ENCODE measurements around the gene COPS7A.

COPS7A gene

DNA sequence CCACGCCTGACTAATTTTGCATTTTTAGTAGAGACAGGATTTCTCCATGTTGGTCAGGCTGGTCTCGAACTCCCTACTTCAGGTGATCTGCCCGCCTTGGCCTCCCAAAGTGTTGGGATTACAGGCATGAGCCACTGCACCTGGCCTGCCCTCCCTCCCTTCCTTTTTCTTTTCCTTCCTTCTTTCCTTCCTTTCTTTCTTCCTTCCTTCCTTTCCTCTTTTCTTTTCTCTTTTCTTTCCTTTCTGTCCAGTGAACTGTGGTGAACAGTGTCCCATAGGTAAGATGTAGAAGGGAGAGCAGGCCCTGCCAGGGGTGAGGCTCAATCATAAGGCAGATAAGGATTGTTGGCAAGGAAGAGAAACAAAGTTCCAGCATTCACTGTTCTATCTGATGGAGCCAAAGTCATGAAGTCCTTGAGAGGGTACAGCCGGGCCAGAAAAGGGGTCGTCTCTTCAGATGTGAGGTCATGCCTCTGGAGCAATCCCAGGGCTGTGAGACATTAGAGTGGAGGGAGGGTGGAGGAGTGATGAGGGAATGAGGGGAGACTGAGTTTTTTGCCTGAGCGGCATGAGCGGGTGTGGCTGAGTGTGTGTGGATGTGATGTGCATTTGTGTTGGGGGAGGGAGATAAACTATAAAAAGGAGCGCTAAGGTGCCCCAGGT is 33.3 kb downstream of the COPS7A start:
- TF ChIP-seq, protein P1, sequence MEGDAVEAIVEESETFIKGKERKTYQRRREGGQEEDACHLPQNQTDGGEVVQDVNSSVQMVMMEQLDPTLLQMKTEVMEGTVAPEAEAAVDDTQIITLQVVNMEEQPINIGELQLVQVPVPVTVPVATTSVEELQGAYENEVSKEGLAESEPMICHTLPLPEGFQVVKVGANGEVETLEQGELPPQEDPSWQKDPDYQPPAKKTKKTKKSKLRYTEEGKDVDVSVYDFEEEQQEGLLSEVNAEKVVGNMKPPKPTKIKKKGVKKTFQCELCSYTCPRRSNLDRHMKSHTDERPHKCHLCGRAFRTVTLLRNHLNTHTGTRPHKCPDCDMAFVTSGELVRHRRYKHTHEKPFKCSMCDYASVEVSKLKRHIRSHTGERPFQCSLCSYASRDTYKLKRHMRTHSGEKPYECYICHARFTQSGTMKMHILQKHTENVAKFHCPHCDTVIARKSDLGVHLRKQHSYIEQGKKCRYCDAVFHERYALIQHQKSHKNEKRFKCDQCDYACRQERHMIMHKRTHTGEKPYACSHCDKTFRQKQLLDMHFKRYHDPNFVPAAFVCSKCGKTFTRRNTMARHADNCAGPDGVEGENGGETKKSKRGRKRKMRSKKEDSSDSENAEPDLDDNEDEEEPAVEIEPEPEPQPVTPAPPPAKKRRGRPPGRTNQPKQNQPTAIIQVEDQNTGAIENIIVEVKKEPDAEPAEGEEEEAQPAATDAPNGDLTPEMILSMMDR (IDR thresholded peaks at IDR 0.05; ENCODE audit: insufficient read depth, low read length, poor library complexity, severe bottlenecking), result no peak
- no peak for DNase-seq (ENCODE audit: extremely low read depth, insufficient read length)
- Histone ChIP-seq H3K4me3 (replicated peaks; ENCODE audit: low read depth, low read length) (no peak overlapping the region), H3K27me3 (replicated peaks; ENCODE audit: control insufficient read depth, insufficient read depth, low read length) (no peaks in the 10 kb centered on the region), H3K36me3 (ENCODE audit: control insufficient read depth, insufficient read depth, low read length) (no peaks in the 10 kb centered on the region)

DNA sequence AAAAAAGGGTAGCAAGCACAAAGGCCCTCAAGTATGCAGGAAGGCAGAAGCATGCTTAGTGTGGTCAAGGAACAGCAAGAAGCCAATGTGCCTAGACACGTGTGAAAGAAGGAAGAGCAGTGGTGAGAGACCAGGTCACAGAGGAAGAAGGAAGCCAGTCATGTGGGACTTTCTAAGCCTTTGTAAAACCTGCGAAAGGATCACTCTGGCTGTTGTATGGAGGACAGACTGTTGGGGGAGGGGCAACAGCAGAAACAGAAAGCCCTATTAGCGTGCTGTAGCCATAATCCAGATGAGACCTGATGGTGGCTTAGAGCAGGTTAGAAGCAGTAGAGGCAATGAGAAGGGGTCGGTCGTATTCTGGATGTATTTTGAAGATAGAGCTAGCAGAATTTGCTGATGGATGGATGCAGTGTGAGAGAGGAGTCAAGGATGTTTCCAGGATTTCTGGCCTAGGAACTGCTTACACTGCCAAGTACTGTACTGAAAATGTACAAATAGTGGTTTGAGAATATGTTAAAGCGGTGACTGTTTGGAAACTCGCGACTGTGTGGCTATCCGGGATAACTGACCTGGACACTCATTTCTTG is 34.8 kb downstream of the COPS7A start:
- TF ChIP-seq, protein P1 (IDR thresholded peaks at IDR 0.05; ENCODE audit: insufficient read depth, low read length, poor library complexity, severe bottlenecking), result no peak
- no peak overlapping the region for H3K4me3 ChIP-seq (replicated peaks; ENCODE audit: low read depth, low read length)

DNA sequence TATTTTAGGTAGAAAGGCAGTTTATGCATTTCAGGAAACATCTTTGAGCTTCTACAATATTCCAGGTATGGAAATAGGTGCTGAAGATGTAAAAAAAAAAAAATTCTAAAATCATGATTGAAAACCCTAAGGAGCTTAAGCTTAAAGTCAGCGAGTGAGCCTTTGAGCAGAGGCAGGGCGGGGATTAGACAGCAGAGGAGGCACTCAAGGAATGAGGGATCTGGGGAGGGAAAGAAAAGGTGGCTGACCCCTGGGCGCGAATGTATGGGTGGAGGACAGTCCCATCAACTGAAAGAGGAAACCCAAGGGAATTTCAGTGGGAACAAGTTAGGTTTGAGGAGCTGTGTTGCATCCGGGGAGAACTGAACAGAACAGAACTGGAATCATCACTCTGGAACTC is 35.9 kb downstream of the COPS7A start:
- no peaks in the 10 kb centered on the region for H3K36me3 ChIP-seq (ENCODE audit: control insufficient read depth, insufficient read depth, low read length)
- TF ChIP-seq, protein P1 (IDR thresholded peaks at IDR 0.05; ENCODE audit: insufficient read depth, low read length, poor library complexity, severe bottlenecking), result no peak
- no peaks in the 10 kb centered on the region for H3K27me3 ChIP-seq (replicated peaks; ENCODE audit: control insufficient read depth, insufficient read depth, low read length)
- DNase-seq (ENCODE audit: extremely low read depth, insufficient read length), result no peak
- H3K4me3 ChIP-seq (replicated peaks; ENCODE audit: low read depth, low read length), result no peak overlapping the region

More for the DNA sequence above, 34.8 kb downstream of the COPS7A start:
- Histone ChIP-seq H3K27me3 (replicated peaks; ENCODE audit: control insufficient read depth, insufficient read depth, low read length) (no peaks in the 10 kb centered on the region), H3K36me3 (ENCODE audit: control insufficient read depth, insufficient read depth, low read length) (no peaks in the 10 kb centered on the region)
- no peak for DNase-seq (ENCODE audit: extremely low read depth, insufficient read length)

DNA sequence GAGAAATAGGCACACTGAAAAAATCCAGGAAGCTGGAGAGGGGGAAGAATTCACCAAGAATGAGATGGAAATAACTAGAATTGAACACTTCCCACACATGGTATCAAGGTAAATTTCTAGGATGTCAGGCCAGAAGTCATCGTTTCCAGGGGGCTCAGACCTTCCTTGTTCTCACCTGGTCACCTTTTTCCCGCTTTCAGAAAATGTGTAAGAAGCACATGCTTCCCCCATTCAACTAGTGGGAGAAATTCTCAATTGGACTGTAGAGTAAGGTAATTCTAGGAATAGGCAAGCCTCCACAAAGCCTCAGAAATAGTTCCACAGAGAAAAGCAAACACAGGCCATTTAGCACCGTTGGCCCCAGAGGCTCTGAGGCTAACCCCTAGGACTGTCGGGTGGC is 39.5 kb downstream of the COPS7A start:
- no peaks in the 10 kb centered on the region for H3K36me3 ChIP-seq (ENCODE audit: control insufficient read depth, insufficient read depth, low read length)
- H3K4me3 ChIP-seq (replicated peaks; ENCODE audit: low read depth, low read length), result no peak overlapping the region
- H3K27me3 ChIP-seq (replicated peaks; ENCODE audit: control insufficient read depth, insufficient read depth, low read length), result no peaks in the 10 kb centered on the region
- no peak for DNase-seq (ENCODE audit: extremely low read depth, insufficient read length)
- TF ChIP-seq, protein P1 (IDR thresholded peaks at IDR 0.05; ENCODE audit: insufficient read depth, low read length, poor library complexity, severe bottlenecking), result no peak

DNA sequence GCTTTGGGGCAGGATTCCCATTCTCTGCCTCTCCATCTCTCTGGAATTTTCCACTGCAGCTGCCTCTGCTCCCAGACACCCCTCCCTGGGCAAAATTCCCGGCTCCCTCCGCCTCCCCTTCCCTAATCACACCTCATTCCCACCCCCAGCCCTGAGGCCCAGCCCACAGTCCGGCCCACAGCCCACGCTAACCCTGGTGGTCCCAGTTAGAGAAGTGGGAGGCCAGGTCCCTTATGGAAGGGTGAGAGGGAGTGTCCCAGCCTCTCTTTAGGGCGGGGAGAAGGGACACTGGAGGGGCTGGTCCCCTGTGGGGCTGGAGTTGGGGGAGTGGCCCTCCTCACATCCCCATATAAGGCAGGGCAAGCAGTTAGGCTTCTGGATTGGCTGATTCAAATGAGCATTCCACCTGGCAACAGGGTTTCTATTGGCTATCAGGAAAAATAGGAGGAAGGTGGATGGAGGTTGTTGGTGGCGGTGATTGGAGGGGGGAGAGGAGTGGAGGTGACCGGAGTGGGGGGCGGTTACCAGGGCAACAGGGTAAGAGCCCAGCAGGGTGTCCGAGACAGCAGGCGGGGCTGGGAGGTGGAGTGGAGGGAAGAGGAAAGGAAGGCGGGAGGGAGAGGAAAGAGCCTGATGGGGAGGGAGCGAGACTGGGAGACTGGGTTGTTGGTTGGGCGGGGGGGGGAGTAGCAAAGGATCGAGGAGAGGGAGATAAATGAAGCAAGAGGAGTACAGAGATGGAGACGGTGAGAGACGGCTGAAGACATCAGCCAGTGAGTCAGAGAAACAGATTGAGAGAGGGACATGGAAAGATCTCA is 40.4 kb downstream of the COPS7A start:
- DNase-seq (ENCODE audit: extremely low read depth, insufficient read length), result peak; percentile 84
- Histone ChIP-seq H3K36me3 (ENCODE audit: control insufficient read depth, insufficient read depth, low read length) (no peaks in the 10 kb centered on the region), H3K4me3 (replicated peaks; ENCODE audit: low read depth, low read length) (peak overlapping the region; percentile 46), H3K27me3 (replicated peaks; ENCODE audit: control insufficient read depth, insufficient read depth, low read length) (no peaks in the 10 kb centered on the region)
- TF ChIP-seq, protein P1 (IDR thresholded peaks at IDR 0.05; ENCODE audit: insufficient read depth, low read length, poor library complexity, severe bottlenecking), result no peak
